ENCODE data around the gene AHCYL2. TPM values are rescaled to one million over a fixed set of nuclear protein-coding genes. Genes with fewer than 3 reads are reported as not detected.

Gene AHCYL2
- total RNA-seq, 1 donor from 2014 or later, result 14.7 TPM

- H3K27ac Mint-ChIP-seq (ENCODE audit: unreplicated experiment), result no peak overlapping the region
- Histone ChIP-seq H3K36me3 (ENCODE audit: insufficient read depth, low read length) (no peaks in the 10 kb centered on the region), H3K27ac (ENCODE audit: low read depth, low read length) (no peak overlapping the region), H2AFZ (ENCODE audit: low read depth, low read length) (no peak overlapping the region), H3K9ac (ENCODE audit: low read length) (no peak overlapping the region), H3K4me3 (ENCODE audit: insufficient read depth, low read depth, low read length) (no peak overlapping the region), H3K4me2 (ENCODE audit: low read length) (no peak overlapping the region), H4K20me1 (ENCODE audit: insufficient read depth, low read length) (no peaks in the 10 kb centered on the region), H3K79me2 (ENCODE audit: insufficient read depth, low read length) (no peaks in the 10 kb centered on the region), H3K27me3 (ENCODE audit: insufficient read depth, low read length) (no peaks in the 10 kb centered on the region), H3K9me3 (ENCODE audit: insufficient read depth, low read depth, low read length) (no peaks in the 10 kb centered on the region), H3K4me1 (ENCODE audit: insufficient read depth, low read length) (no peaks in the 10 kb centered on the region)
- peaks cover 6% of the 10 kb centered on the region for H3K9me3 Mint-ChIP-seq (ENCODE audit: unreplicated experiment)
- no peak overlapping the region for H3K4me3 Mint-ChIP-seq (ENCODE audit: unreplicated experiment)
- TF ChIP-seq EZH2 (IDR thresholded peaks at IDR 0.05; ENCODE audit: insufficient read depth, low read length) (no peak), CTCF (IDR thresholded peaks at IDR 0.05; ENCODE audit: insufficient read depth, low read depth, low read length) (no peak)
- no peaks in the 10 kb centered on the region for H3K27me3 Mint-ChIP-seq (ENCODE audit: low read depth, unreplicated experiment)
- FAIRE-seq (no peak), DNase-seq (ENCODE audit: low read depth) (no peak)
- peaks cover 11% of the 10 kb centered on the region for H3K36me3 Mint-ChIP-seq (ENCODE audit: low read depth, unreplicated experiment)
- peaks cover 5% of the 10 kb centered on the region for H3K4me1 Mint-ChIP-seq (ENCODE audit: low read depth, unreplicated experiment)
Measured at GRCh38 chr7:129273936-129274335, 49.1 kb downstream of the AHCYL2 start.

GRCh38 chr7:129277629-129278028, 52.8 kb downstream of the AHCYL2 start:
- Histone ChIP-seq H3K79me2 (ENCODE audit: insufficient read depth, low read length) (no peaks in the 10 kb centered on the region), H3K27ac (ENCODE audit: low read depth, low read length) (no peak overlapping the region), H3K27me3 (ENCODE audit: insufficient read depth, low read length) (no peaks in the 10 kb centered on the region), H3K4me1 (ENCODE audit: insufficient read depth, low read length) (no peaks in the 10 kb centered on the region), H3K4me3 (ENCODE audit: insufficient read depth, low read depth, low read length) (no peak overlapping the region), H3K4me2 (ENCODE audit: low read length) (no peak overlapping the region), H3K36me3 (ENCODE audit: insufficient read depth, low read length) (no peaks in the 10 kb centered on the region), H2AFZ (ENCODE audit: low read depth, low read length) (no peak overlapping the region), H4K20me1 (ENCODE audit: insufficient read depth, low read length) (no peaks in the 10 kb centered on the region), H3K9ac (ENCODE audit: low read length) (no peak overlapping the region), H3K9me3 (ENCODE audit: insufficient read depth, low read depth, low read length) (no peaks in the 10 kb centered on the region)
- Mint-ChIP-seq H3K27ac (ENCODE audit: unreplicated experiment) (no peak overlapping the region), H3K27me3 (ENCODE audit: low read depth, unreplicated experiment) (no peaks in the 10 kb centered on the region), H3K9me3 (ENCODE audit: unreplicated experiment) (peaks cover 6% of the 10 kb centered on the region), H3K4me1 (ENCODE audit: low read depth, unreplicated experiment) (no peaks in the 10 kb centered on the region), H3K36me3 (ENCODE audit: low read depth, unreplicated experiment) (peaks cover 11% of the 10 kb centered on the region), H3K4me3 (ENCODE audit: unreplicated experiment) (no peak overlapping the region)
- DNase-seq (ENCODE audit: low read depth) (no peak), FAIRE-seq (no peak)
- TF ChIP-seq EZH2 (IDR thresholded peaks at IDR 0.05; ENCODE audit: insufficient read depth, low read length) (no peak), CTCF (IDR thresholded peaks at IDR 0.05; ENCODE audit: insufficient read depth, low read depth, low read length) (no peak)

- peaks cover 6% of the 10 kb centered on the region for H3K9me3 Mint-ChIP-seq (ENCODE audit: unreplicated experiment)
- H3K79me2 ChIP-seq (ENCODE audit: insufficient read depth, low read length), result no peaks in the 10 kb centered on the region
- no peak overlapping the region for H2AFZ ChIP-seq (ENCODE audit: low read depth, low read length)
- H3K27ac ChIP-seq (ENCODE audit: low read depth, low read length), result no peak overlapping the region
- no peak for DNase-seq (ENCODE audit: low read depth)
- no peak for FAIRE-seq
- no peaks in the 10 kb centered on the region for H3K4me1 Mint-ChIP-seq (ENCODE audit: low read depth, unreplicated experiment)
- H3K4me3 Mint-ChIP-seq (ENCODE audit: unreplicated experiment), result no peak overlapping the region
- no peaks in the 10 kb centered on the region for H3K9me3 ChIP-seq (ENCODE audit: insufficient read depth, low read depth, low read length)
- TF ChIP-seq CTCF (IDR thresholded peaks at IDR 0.05; ENCODE audit: insufficient read depth, low read depth, low read length), result no peak
- TF ChIP-seq EZH2 (IDR thresholded peaks at IDR 0.05; ENCODE audit: insufficient read depth, low read length), result no peak
- no peaks in the 10 kb centered on the region for H3K36me3 ChIP-seq (ENCODE audit: insufficient read depth, low read length)
- no peaks in the 10 kb centered on the region for H3K27me3 ChIP-seq (ENCODE audit: insufficient read depth, low read length)
- no peaks in the 10 kb centered on the region for H3K27me3 Mint-ChIP-seq (ENCODE audit: low read depth, unreplicated experiment)
- no peak overlapping the region for H3K9ac ChIP-seq (ENCODE audit: low read length)
- H3K4me3 ChIP-seq (ENCODE audit: insufficient read depth, low read depth, low read length), result no peak overlapping the region
- H4K20me1 ChIP-seq (ENCODE audit: insufficient read depth, low read length), result peaks cover 3% of the 10 kb centered on the region
- H3K36me3 Mint-ChIP-seq (ENCODE audit: low read depth, unreplicated experiment), result peaks cover 10% of the 10 kb centered on the region
- H3K4me1 ChIP-seq (ENCODE audit: insufficient read depth, low read length), result no peaks in the 10 kb centered on the region
- no peak overlapping the region for H3K4me2 ChIP-seq (ENCODE audit: low read length)
- H3K27ac Mint-ChIP-seq (ENCODE audit: unreplicated experiment), result no peak overlapping the region
Measured at GRCh38 chr7:129278688-129279087, 53.9 kb downstream of the AHCYL2 start.

Data from astrocyte (in vitro differentiated cells and primary cell).